ENCODE measurements around the gene PPP2R3A.
"Not testable (repeated sequence)": the region's sequence is repeated elsewhere in the genome, so short reads cannot be mapped to it uniquely, and the experiment has no call there.

PPP2R3A gene

GRCh38 chr3:136093771-136094170, 128.2 kb downstream of the PPP2R3A start:
- H3K4me3 ChIP-seq (ENCODE audit: low read depth, low read length) = no peak overlapping the region
- no peak for TF ChIP-seq CTCF (IDR thresholded peaks at IDR 0.05; ENCODE audit: borderline replicate concordance, insufficient read depth, low read depth, low read length)

GRCh38 chr3:136105044-136105443, 139.5 kb downstream of the PPP2R3A start:
- TF ChIP-seq CTCF (IDR thresholded peaks at IDR 0.05; ENCODE audit: borderline replicate concordance, insufficient read depth, low read depth, low read length) = no peak
- no peak overlapping the region for H3K4me3 ChIP-seq (ENCODE audit: low read depth, low read length)

- H3K4me3 ChIP-seq (ENCODE audit: low read depth, low read length) = no peak overlapping the region
- no peak for TF ChIP-seq CTCF (IDR thresholded peaks at IDR 0.05; ENCODE audit: borderline replicate concordance, insufficient read depth, low read depth, low read length)
Measured at GRCh38 chr3:136106101-136106500, 140.6 kb downstream of the PPP2R3A start.

- no peak overlapping the region for H3K4me3 ChIP-seq (ENCODE audit: low read depth, low read length)
- TF ChIP-seq CTCF (IDR thresholded peaks at IDR 0.05; ENCODE audit: borderline replicate concordance, insufficient read depth, low read depth, low read length) = no peak
Measured at GRCh38 chr3:136109499-136109898, 144.0 kb downstream of the PPP2R3A start.

- H3K4me3 ChIP-seq (ENCODE audit: low read depth, low read length) = no peak overlapping the region
- no peak for TF ChIP-seq CTCF (IDR thresholded peaks at IDR 0.05; ENCODE audit: borderline replicate concordance, insufficient read depth, low read depth, low read length)
Measured at GRCh38 chr3:136110481-136110880, 145.0 kb downstream of the PPP2R3A start.

- no peak for TF ChIP-seq CTCF (IDR thresholded peaks at IDR 0.05; ENCODE audit: borderline replicate concordance, insufficient read depth, low read depth, low read length)
- no peak overlapping the region for H3K4me3 ChIP-seq (ENCODE audit: low read depth, low read length)
Measured at GRCh38 chr3:136114421-136114820, 148.9 kb downstream of the PPP2R3A start.

GRCh38 chr3:136119332-136119731, 153.8 kb downstream of the PPP2R3A start:
- H3K4me3 ChIP-seq (ENCODE audit: low read depth, low read length) = not testable (repeated sequence)

GRCh38 chr3:136119783-136120182, 154.3 kb downstream of the PPP2R3A start:
- H3K4me3 ChIP-seq (ENCODE audit: low read depth, low read length) = not testable (repeated sequence)
